SK-N-SH (cell line): ENCODE results near the gene PCARE.

Experiments used
- FOXM1 ChIP-seq: IDR thresholded peaks from 2 replicates; pipeline ENCODE4 v1.4.0; 2012; ENCODE audit warnings: low read depth, mild to moderate bottlenecking
- MXI1 ChIP-seq: IDR thresholded peaks from 2 replicates; pipeline ENCODE4 v1.6.1; 2012; ENCODE audit warnings: mild to moderate bottlenecking, low read depth, low read length, improper control_type of control experiment
- RAD21 ChIP-seq: IDR thresholded peaks from 2 replicates; pipeline ENCODE4 v1.6.1; 2012; ENCODE audit warnings: mild to moderate bottlenecking, low read length
- RCOR1 ChIP-seq: fragments of 150-350 bp; IDR thresholded peaks from 2 replicates; pipeline ENCODE4 v1.6.1; 2017; ENCODE audit warnings: antibody characterized with exemption, low read length
- RXRA ChIP-seq: IDR thresholded peaks from 2 replicates; pipeline ENCODE4 v1.4.0; 2012; ENCODE audit warnings: low read depth, mild to moderate bottlenecking, borderline replicate concordance
- TAF1 ChIP-seq: IDR thresholded peaks from 2 replicates; pipeline ENCODE4 v1.6.1; 2012; ENCODE audit warnings: low read depth, mild to moderate bottlenecking, low read length, moderate library complexity, borderline replicate concordance
- TCF12 ChIP-seq: IDR thresholded peaks from 2 replicates; pipeline ENCODE4 v1.4.0; 2012
- YY1 ChIP-seq: IDR thresholded peaks from 2 replicates; pipeline ENCODE4 v1.4.0; 2012; ENCODE audit warnings: low read depth, mild to moderate bottlenecking
- TF ChIP-seq, protein P1 (sequence below): fragments of 200-600 bp; sonication (generic); IDR thresholded peaks from 2 replicates; pipeline ENCODE4 v1.6.1; 2017; ENCODE audit warnings: antibody characterized with exemption, mild to moderate bottlenecking, moderate library complexity
- TF ChIP-seq, protein P2 (sequence below): IDR thresholded peaks from 2 replicates; pipeline ENCODE4 v1.4.0; 2012; ENCODE audit warnings: low read depth
- TF ChIP-seq, protein P3 (sequence below): IDR thresholded peaks from 2 replicates; pipeline ENCODE4; 2012

DNA sequence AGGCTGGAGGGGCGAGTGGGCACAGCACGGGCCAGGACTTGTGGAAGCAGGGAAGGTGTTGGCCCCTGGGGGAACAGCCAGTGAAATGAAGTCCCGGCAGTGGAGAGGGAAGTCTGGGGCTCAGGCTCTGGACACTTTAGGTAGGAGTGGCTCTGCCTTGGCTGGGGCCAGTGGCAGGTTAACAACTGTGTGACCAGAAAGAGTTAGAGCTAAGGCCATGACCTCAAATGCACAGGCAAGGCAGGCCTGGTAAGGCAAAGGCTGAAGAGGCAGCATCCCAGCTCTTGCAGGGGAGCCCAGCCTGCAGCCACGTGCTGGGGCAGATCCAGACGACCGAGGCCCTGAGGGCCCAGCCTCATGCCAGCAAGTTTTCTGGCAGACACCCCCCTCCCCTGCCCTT lies 21.5 kb downstream of the PCARE start:
- TF ChIP-seq, protein P1, sequence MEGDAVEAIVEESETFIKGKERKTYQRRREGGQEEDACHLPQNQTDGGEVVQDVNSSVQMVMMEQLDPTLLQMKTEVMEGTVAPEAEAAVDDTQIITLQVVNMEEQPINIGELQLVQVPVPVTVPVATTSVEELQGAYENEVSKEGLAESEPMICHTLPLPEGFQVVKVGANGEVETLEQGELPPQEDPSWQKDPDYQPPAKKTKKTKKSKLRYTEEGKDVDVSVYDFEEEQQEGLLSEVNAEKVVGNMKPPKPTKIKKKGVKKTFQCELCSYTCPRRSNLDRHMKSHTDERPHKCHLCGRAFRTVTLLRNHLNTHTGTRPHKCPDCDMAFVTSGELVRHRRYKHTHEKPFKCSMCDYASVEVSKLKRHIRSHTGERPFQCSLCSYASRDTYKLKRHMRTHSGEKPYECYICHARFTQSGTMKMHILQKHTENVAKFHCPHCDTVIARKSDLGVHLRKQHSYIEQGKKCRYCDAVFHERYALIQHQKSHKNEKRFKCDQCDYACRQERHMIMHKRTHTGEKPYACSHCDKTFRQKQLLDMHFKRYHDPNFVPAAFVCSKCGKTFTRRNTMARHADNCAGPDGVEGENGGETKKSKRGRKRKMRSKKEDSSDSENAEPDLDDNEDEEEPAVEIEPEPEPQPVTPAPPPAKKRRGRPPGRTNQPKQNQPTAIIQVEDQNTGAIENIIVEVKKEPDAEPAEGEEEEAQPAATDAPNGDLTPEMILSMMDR, result no peak
- TF ChIP-seq TCF12 (no peak), TAF1 (no peak), RCOR1 (no peak), YY1 (no peak), MXI1 (no peak), RXRA (no peak), RAD21 (no peak), FOXM1 (no peak)
- TF ChIP-seq, protein P2, sequence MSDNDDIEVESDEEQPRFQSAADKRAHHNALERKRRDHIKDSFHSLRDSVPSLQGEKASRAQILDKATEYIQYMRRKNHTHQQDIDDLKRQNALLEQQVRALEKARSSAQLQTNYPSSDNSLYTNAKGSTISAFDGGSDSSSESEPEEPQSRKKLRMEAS, result no peak
- TF ChIP-seq, protein P3, sequence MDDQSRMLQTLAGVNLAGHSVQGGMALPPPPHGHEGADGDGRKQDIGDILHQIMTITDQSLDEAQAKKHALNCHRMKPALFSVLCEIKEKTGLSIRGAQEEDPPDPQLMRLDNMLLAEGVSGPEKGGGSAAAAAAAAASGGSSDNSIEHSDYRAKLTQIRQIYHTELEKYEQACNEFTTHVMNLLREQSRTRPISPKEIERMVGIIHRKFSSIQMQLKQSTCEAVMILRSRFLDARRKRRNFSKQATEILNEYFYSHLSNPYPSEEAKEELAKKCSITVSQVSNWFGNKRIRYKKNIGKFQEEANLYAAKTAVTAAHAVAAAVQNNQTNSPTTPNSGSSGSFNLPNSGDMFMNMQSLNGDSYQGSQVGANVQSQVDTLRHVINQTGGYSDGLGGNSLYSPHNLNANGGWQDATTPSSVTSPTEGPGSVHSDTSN, result no peak
